Stimulated activated naive CD8-positive, alpha-beta T cell treated with anti-CD3 and anti-CD28 coated beads, Interleukin-15, amount 100 ng/mL, for 72 hours (primary cell): ENCODE data around the gene KIZ.

Experiments used
- ATAC-seq: fragments of 150-1000 bp; cut with Tn5 transposase; 2 replicates; pipeline ENCODE4 v1.10.0; 2021; ENCODE audit warnings: mild to moderate bottlenecking, moderate library complexity
- DNase-seq, 2 donors: peaks; one replicate each; pipeline ENCODE4 v3.0.0; 2021 to 2022
- H3K27ac Mint-ChIP-seq, 2 donors: one replicate each; pipeline ENCODE4 v1.8.0; 2022; ENCODE audit warnings: mild to moderate bottlenecking in 2 of 2, mixed read lengths in 2 of 2, moderate library complexity in 2 of 2
- H3K27me3 Mint-ChIP-seq: one replicate; pipeline ENCODE4 v1.8.0; 2022; ENCODE audit warnings: mixed read lengths
- H3K4me1 Mint-ChIP-seq: one replicate; pipeline ENCODE4 v1.8.0; 2022; ENCODE audit warnings: mild to moderate bottlenecking, mixed read lengths
- H3K4me3 Mint-ChIP-seq, 2 donors: one replicate each; pipeline ENCODE4 v1.8.0; 2022; ENCODE audit warnings: mild to moderate bottlenecking in 2 of 2, mixed read lengths in 2 of 2, moderate library complexity in 1 of 2
- H3K9me3 Mint-ChIP-seq, 2 donors: one replicate each; pipeline ENCODE4 v1.8.0; 2022; ENCODE audit warnings: mixed read lengths in 2 of 2

KIZ gene

DNA sequence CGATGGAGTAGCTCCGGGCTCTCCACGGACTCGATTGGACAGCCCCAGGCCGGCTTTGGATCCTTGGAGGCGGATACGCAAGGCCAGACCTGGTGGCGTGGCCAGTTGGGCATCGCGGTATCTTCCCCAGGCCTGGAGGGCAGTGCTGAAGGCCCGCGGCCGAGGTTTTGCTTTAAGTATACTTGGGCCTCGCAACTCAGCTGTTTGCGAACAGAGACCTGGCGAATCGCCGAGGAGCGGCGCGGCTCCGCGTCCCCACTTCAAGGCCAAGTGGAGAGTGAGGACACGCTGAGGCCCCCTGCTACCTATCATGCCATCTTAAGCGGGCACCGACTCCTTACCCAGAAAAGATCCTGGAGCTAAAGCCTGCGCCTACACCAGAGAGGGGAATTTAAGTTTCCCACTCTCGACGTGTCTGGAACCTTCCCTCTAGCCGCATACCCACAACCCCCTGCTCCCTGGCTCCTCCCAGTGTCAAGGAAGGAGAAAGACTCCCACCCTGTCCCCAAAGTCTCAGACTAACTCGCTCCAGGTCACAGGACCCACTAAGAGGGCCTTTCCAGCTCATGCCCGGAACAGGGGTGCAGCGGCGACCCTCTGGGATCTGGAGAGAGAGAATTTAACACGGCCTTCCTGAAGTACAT is 23.8 kb upstream of the KIZ start:
- peaks cover 62% of the 10 kb centered on the region for H3K4me1 Mint-ChIP-seq
- H3K27ac Mint-ChIP-seq = peak overlapping the region; percentile 92 to 100
- peak overlapping the region; percentile 97 to 98 for H3K4me3 Mint-ChIP-seq
- H3K27me3 Mint-ChIP-seq = peaks cover 91% of the 10 kb centered on the region
- no peaks in the 10 kb centered on the region for H3K9me3 Mint-ChIP-seq
- peak; percentile 36 to 49 for DNase-seq
- ATAC-seq = peak; percentile 24

DNA sequence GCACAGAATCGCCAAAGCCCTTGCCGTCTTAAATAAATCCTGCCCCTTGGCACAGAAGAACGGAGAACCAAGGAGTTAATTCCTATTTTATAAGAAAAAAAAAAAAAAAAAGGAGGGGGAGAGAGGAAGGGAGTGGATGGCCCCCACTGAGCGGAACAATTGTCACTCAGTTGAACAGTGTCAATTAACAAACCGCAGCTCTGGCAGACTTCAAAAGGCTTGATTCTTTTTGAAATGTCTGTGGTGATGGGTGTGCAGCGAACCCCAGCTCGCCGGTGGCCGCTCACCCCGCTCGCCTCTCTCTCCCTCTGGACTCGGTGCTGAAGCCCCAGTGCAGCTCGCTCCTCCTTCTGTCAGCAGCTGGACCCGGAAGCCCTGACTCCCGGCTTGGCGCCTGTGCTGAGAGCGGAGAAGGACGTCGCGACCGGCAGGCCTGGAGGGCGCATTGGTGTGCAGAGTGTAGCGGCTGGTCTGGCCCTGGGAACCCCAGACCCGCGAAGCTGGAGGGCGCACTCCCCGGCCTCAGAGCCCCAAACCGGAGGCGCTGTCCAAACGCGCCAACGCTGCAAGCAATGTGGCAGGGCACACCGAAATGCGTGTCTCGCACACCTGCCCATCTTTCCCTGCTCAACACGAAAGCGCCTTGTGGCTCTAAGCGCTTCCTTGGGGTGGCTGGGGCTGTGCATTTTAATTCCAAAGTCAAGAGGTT is 23.1 kb upstream of the KIZ start:
- Mint-ChIP-seq H3K27ac (peak overlapping the region in 1 of 2 donors; percentile 78), H3K27me3 (peaks cover 92% of the 10 kb centered on the region), H3K9me3 (no peaks in the 10 kb centered on the region), H3K4me1 (peaks cover 62% of the 10 kb centered on the region), H3K4me3 (peak overlapping the region; percentile 97 to 98)
- peak; percentile 53 for ATAC-seq
- peak; percentile 39 to 41 for DNase-seq

DNA sequence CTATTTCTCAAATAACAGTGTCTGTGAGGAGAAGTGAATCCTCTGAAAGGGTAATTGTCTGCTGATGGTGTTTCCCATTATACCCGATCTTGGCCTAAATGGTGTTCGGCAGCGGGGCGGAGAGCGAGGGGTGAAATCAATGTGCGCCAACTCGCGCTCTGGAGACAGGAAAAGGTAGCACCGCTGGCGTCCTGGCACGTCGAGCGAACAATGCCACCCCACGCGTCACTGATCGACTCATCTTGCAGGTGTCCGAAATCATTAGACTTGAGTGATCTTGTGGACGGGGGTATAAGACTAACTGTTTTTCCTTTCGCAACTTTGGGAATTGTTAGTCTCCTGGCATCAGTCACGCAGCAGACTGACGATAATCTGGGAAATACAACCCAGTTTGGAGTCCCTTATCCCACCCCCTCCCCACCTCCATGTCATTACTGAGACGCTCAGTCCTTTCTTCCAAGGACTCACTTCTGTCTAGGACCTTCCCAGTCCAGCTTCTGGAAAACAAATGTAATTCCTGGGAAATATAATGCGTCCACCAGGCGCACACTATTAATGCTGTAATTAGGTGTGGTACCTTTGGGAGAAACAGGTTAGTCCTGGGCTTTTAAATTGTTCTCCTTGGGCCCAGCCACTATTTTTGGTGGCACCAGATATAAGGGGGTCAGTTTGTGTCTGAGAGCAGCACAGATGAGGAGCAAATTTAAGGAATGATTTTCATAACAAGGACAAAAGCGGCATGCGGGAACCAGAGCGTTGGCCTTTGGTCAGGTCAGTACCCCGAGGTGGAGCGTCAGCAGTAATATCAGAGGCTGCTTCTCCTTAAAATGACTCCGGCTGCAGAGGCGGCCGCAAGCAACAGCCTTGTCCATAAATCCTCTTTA is 22.1 kb upstream of the KIZ start:
- Mint-ChIP-seq H3K4me3 (peak overlapping the region; percentile 88 to 97), H3K9me3 (no peaks in the 10 kb centered on the region), H3K4me1 (peaks cover 55% of the 10 kb centered on the region), H3K27ac (no peak overlapping the region), H3K27me3 (peaks cover 92% of the 10 kb centered on the region)
- peak in 1 of 2 donors; percentile 20 for DNase-seq
- ATAC-seq = no peak

GRCh38 chr20:21104466-21104761 is 21.5 kb upstream of the KIZ start:
- DNase-seq = no peak
- ATAC-seq = no peak
- Mint-ChIP-seq H3K4me1 (peaks cover 49% of the 10 kb centered on the region), H3K4me3 (no peak overlapping the region), H3K27me3 (peaks cover 90% of the 10 kb centered on the region), H3K9me3 (no peaks in the 10 kb centered on the region), H3K27ac (no peak overlapping the region)

DNA sequence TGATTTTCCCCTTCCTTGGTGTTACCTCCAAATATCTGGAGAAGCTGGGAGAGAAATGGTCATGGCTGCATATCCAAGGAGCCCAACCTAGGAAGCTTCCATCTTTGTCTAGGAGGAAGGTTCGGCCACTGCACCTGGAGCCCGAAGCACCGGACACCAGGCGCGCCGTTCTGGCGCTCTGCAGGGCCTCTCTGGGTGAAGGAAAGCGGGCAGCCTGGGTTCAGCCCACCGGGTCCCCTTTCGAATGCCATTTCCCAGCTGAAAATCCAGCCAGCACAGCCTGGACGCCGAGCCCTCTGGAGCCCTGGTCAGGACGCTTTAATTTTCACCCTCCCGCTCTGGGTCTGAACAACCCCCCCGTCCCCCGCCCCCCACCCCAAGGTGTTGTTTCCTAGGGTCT is 21.0 kb upstream of the KIZ start:
- DNase-seq = no peak
- Mint-ChIP-seq H3K4me3 (no peak overlapping the region), H3K27me3 (peaks cover 87% of the 10 kb centered on the region), H3K4me1 (peaks cover 46% of the 10 kb centered on the region), H3K9me3 (no peaks in the 10 kb centered on the region), H3K27ac (no peak overlapping the region)
- no peak for ATAC-seq

GRCh38 chr20:21105429-21106170 is 20.3 kb upstream of the KIZ start:
- no peak for ATAC-seq

GRCh38 chr20:21106171-21107017 is 19.5 kb upstream of the KIZ start, which contains the start of gene LINC00237:
TSS of gene LINC00237 (minus strand) at chr20:21106358.
- Mint-ChIP-seq H3K27ac (no peak within 1 kb of the TSS), H3K4me3 (peak within 1 kb of the TSS; percentile 58 to 61), H3K9me3 (no peaks in the 10 kb centered on the region), H3K27me3 (peaks cover 90% of the 10 kb centered on the region), H3K4me1 (peaks cover 40% of the 10 kb centered on the region)
- DNase-seq = no peak
- ATAC-seq = no peak

More at GRCh38 chr20:21105429-21106170, 20.3 kb upstream of the KIZ start:
- Mint-ChIP-seq H3K4me1 (peaks cover 44% of the 10 kb centered on the region), H3K9me3 (no peaks in the 10 kb centered on the region), H3K27me3 (peaks cover 91% of the 10 kb centered on the region), H3K4me3 (peak overlapping the region; percentile 58 to 61), H3K27ac (no peak overlapping the region)
- peak in 1 of 2 donors; percentile 10 for DNase-seq

DNA sequence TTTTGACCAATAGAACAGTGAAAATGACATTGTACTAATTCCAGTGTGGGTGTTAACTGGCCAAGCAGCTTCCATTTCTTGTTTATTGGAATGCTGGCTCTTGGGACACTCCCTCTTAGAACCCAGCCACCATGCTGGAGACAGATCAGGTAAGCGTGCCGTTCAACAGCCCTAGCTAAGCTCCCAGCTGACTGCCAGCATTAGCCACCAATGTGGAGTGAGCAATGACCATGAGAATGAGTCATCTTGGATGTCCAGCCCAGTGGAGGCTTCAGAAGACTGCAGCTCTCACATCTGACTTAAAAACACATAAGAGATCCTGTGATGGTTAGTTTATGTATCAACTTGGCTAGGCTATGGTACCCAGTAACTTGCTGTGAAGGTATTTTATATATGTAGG is 16.7 kb upstream of the KIZ start:
- no peak for ATAC-seq
- DNase-seq = no peak
- Mint-ChIP-seq H3K4me3 (no peak overlapping the region), H3K9me3 (no peaks in the 10 kb centered on the region), H3K4me1 (peaks cover 17% of the 10 kb centered on the region), H3K27ac (no peak overlapping the region), H3K27me3 (peaks cover 85% of the 10 kb centered on the region)

DNA sequence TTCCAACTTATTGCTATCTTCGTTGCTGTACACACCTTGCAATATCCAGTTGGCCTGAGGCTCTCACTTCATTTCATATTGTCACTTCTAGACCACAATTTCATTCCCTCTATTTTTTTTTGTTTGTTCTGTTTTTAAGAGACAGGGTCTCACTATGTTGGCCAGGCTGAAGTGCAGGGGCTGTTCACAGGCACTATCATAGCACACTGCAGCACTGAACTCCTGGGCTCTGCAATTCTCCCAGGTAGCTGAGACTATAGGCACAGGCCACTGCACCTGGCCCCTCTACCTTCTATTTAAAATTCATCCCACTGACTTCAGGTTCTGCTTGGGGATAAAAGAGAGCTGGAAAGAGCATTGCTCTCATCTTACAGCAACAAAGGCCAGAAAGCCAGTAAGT is 15.1 kb upstream of the KIZ start:
- Mint-ChIP-seq H3K4me1 (peaks cover 8% of the 10 kb centered on the region), H3K9me3 (no peaks in the 10 kb centered on the region), H3K27ac (no peak overlapping the region), H3K4me3 (no peak overlapping the region), H3K27me3 (peaks cover 72% of the 10 kb centered on the region)
- ATAC-seq (no peak), DNase-seq (no peak)

DNA sequence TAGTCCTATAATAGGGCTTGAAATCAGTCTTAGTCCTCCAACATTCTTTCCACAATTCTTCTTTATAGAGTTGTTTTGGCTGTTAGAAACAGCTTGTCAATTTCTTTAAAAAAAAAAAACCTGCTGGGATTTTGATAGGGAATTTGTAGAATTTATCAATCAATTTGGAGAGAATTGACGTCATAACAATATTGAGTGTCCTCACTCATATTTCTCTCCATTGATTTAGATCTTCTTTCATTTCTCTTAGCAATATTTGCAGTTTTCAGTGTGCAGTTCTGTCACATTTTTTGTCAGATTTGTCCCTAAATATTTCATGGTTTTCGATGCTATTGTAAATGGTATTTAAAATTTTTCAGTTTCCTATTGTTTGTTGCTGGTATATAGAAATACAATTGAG is 14.5 kb upstream of the KIZ start:
- peaks cover 66% of the 10 kb centered on the region for H3K27me3 Mint-ChIP-seq

GRCh38 chr20:21113697-21114096 is 12.2 kb upstream of the KIZ start:
- ATAC-seq (no peak), DNase-seq (no peak)
- Mint-ChIP-seq H3K9me3 (no peaks in the 10 kb centered on the region), H3K4me1 (peaks cover 6% of the 10 kb centered on the region), H3K27ac (no peak overlapping the region), H3K27me3 (peaks cover 61% of the 10 kb centered on the region), H3K4me3 (no peak overlapping the region)

More for the DNA sequence above, 14.5 kb upstream of the KIZ start:
- ATAC-seq (no peak), DNase-seq (no peak)
- Mint-ChIP-seq H3K4me3 (no peak overlapping the region), H3K9me3 (no peaks in the 10 kb centered on the region), H3K27ac (no peak overlapping the region), H3K4me1 (peaks cover 2% of the 10 kb centered on the region)

- no peak overlapping the region for H3K27ac Mint-ChIP-seq
- ATAC-seq = no peak
- H3K4me1 Mint-ChIP-seq = peaks cover 6% of the 10 kb centered on the region
- H3K9me3 Mint-ChIP-seq = no peaks in the 10 kb centered on the region
- no peak overlapping the region for H3K4me3 Mint-ChIP-seq
- no peak for DNase-seq
- peaks cover 61% of the 10 kb centered on the region for H3K27me3 Mint-ChIP-seq
Measured at GRCh38 chr20:21114584-21114983, 11.3 kb upstream of the KIZ start.

GRCh38 chr20:21117521-21117920 is 8.4 kb upstream of the KIZ start:
- no peak overlapping the region for H3K4me3 Mint-ChIP-seq

GRCh38 chr20:21118138-21118537 is 7.7 kb upstream of the KIZ start:
- no peak overlapping the region for H3K4me3 Mint-ChIP-seq
- peaks cover 42% of the 10 kb centered on the region for H3K27me3 Mint-ChIP-seq
- no peak overlapping the region for H3K27ac Mint-ChIP-seq
- no peak for DNase-seq
- peaks cover 6% of the 10 kb centered on the region for H3K4me1 Mint-ChIP-seq
- ATAC-seq = no peak
- no peaks in the 10 kb centered on the region for H3K9me3 Mint-ChIP-seq

More at GRCh38 chr20:21117521-21117920, 8.4 kb upstream of the KIZ start:
- DNase-seq (no peak), ATAC-seq (no peak)
- Mint-ChIP-seq H3K27ac (peak overlapping the region in 1 of 2 donors; percentile 54), H3K27me3 (peaks cover 45% of the 10 kb centered on the region), H3K4me1 (peaks cover 6% of the 10 kb centered on the region), H3K9me3 (no peaks in the 10 kb centered on the region)
